Suprapubic skin (tissue), 4 donors: ENCODE measurements around the gene SAMM50. TPM values are rescaled to one million over a fixed set of nuclear protein-coding genes. Genes with fewer than 3 reads are reported as not detected.
A peak's percentile ranks its signal among the peaks of the same experiment; 100 is the strongest.

ENCODE experiments used
- DNase-seq, 2 donors: peaks; one replicate each; pipeline ENCODE4 v3.0.0-alpha.2; 2019; ENCODE audit warnings: low spot score in 2 of 2
- H3K27ac ChIP-seq: fragments of 200-600 bp; sonication (generic); one replicate; pipeline ENCODE4 v1.5.1; 2019
- H3K27me3 ChIP-seq: fragments of 200-600 bp; sonication (generic); one replicate; pipeline ENCODE4 v1.5.1; 2019
- H3K36me3 ChIP-seq: fragments of 200-600 bp; sonication (generic); one replicate; pipeline ENCODE4 v1.5.1; 2019
- H3K4me1 ChIP-seq: fragments of 200-600 bp; sonication (generic); one replicate; pipeline ENCODE4 v1.5.1; 2019
- H3K4me3 ChIP-seq: fragments of 200-600 bp; sonication (generic); one replicate; pipeline ENCODE4 v1.5.1; 2019; ENCODE audit warnings: mild to moderate bottlenecking
- H3K9me3 ChIP-seq: fragments of 200-600 bp; sonication (generic); one replicate; pipeline ENCODE4 v1.5.1; 2019
- EP300 ChIP-seq: sonication (generic); formaldehyde crosslinking; IDR thresholded peaks from one replicate; pipeline ENCODE4 v1.6.1; 2017; ENCODE audit warnings: antibody characterized with exemption
- POLR2A ChIP-seq, 2 donors: fragments of 450-650 bp; IDR thresholded peaks; one replicate each; pipeline ENCODE4 v1.6.1; 2017; ENCODE audit warnings: antibody characterized with exemption in 2 of 2, mild to moderate bottlenecking in 2 of 2, moderate library complexity in 2 of 2
- POLR2AphosphoS5 ChIP-seq, 3 donors: sonication (generic); formaldehyde crosslinking; IDR thresholded peaks; one replicate each; pipeline ENCODE4 v1.6.1; 2017; ENCODE audit warnings: antibody characterized with exemption in 3 of 3
- WGBS: methylation state at CpG from one replicate; pipeline ENCODE4 v1.1.5; 2018; 5-methylcytosine and 5-hydroxymethylcytosine counted together
- total RNA-seq, 4 donors: library from RNA; depleted of rRNA; stranded (reverse); fragments of >200 nt; gene quantifications; one replicate each; pipeline ENCODE4 v1.1.0, GENCODE V29; 2016
- TF ChIP-seq, protein P1 (sequence below), 2 donors: fragments of 200-600 bp in 1 of 2; fragments of 450-650 bp in 1 of 2; sonication (generic) in 1 of 2; IDR thresholded peaks; one replicate each; pipeline ENCODE4 v1.5.1; 2016 to 2019; ENCODE audit warnings: antibody characterized with exemption in 2 of 2, mild to moderate bottlenecking in 1 of 2, moderate library complexity in 1 of 2

SAMM50 gene
- total RNA-seq, 4 donors from 2014 or later = 32.1 to 41.1 (median 33.8) TPM

- Histone ChIP-seq H3K36me3 (no peaks in the 10 kb centered on the region), H3K4me3 (peak overlapping the region; percentile 80), H3K27ac (peak overlapping the region; percentile 80), H3K27me3 (peaks cover 4% of the 10 kb centered on the region), H3K4me1 (peaks cover 25% of the 10 kb centered on the region), H3K9me3 (no peaks in the 10 kb centered on the region)
- TF ChIP-seq, protein P1, sequence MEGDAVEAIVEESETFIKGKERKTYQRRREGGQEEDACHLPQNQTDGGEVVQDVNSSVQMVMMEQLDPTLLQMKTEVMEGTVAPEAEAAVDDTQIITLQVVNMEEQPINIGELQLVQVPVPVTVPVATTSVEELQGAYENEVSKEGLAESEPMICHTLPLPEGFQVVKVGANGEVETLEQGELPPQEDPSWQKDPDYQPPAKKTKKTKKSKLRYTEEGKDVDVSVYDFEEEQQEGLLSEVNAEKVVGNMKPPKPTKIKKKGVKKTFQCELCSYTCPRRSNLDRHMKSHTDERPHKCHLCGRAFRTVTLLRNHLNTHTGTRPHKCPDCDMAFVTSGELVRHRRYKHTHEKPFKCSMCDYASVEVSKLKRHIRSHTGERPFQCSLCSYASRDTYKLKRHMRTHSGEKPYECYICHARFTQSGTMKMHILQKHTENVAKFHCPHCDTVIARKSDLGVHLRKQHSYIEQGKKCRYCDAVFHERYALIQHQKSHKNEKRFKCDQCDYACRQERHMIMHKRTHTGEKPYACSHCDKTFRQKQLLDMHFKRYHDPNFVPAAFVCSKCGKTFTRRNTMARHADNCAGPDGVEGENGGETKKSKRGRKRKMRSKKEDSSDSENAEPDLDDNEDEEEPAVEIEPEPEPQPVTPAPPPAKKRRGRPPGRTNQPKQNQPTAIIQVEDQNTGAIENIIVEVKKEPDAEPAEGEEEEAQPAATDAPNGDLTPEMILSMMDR (IDR thresholded peaks at IDR 0.05) = no peak
- no peak for TF ChIP-seq EP300
- TF ChIP-seq POLR2A (IDR thresholded peaks at IDR 0.05) = no peak
- TF ChIP-seq POLR2AphosphoS5 (IDR thresholded peaks at IDR 0.05) = no peak
- 40% methylated on average over 17 of the region's 17 CpGs for WGBS
- no peak for DNase-seq
Measured at GRCh38 chr22:43955883-43956782, 891 bp downstream of the SAMM50 start.

GRCh38 chr22:43956805-43957463 lies 1.7 kb downstream of the SAMM50 start:
- peaks cover 25% of the 10 kb centered on the region for H3K4me1 ChIP-seq
- H3K4me3 ChIP-seq = peak overlapping the region; percentile 80
- TF ChIP-seq, protein P1 (IDR thresholded peaks at IDR 0.05) = no peak
- no peak for TF ChIP-seq POLR2A (IDR thresholded peaks at IDR 0.05)
- no peak for TF ChIP-seq EP300
- no peak for TF ChIP-seq POLR2AphosphoS5 (IDR thresholded peaks at IDR 0.05)
- peaks cover 4% of the 10 kb centered on the region for H3K27me3 ChIP-seq
- H3K36me3 ChIP-seq = no peaks in the 10 kb centered on the region
- no peak overlapping the region for H3K27ac ChIP-seq
- no peaks in the 10 kb centered on the region for H3K9me3 ChIP-seq
- 71% methylated on average over 9 of the region's 9 CpGs for WGBS
- no peak for DNase-seq

- 80% methylated on average over 11 of the region's 11 CpGs for WGBS
Measured at GRCh38 chr22:43957871-43958270, 2.6 kb downstream of the SAMM50 start.

GRCh38 chr22:43964314-43964857 lies 9.1 kb downstream of the SAMM50 start:
- 93% methylated on average over 10 of the region's 10 CpGs for WGBS
- Histone ChIP-seq H3K36me3 (peaks cover 59% of the 10 kb centered on the region), H3K9me3 (no peaks in the 10 kb centered on the region), H3K27me3 (no peaks in the 10 kb centered on the region), H3K4me1 (no peaks in the 10 kb centered on the region), H3K27ac (no peak overlapping the region), H3K4me3 (no peak overlapping the region)
- TF ChIP-seq POLR2A (IDR thresholded peaks at IDR 0.05) = no peak
- TF ChIP-seq, protein P1 (IDR thresholded peaks at IDR 0.05) = no peak
- TF ChIP-seq POLR2AphosphoS5 (IDR thresholded peaks at IDR 0.05) = no peak
- no peak for TF ChIP-seq EP300
- DNase-seq = peak in 1 of 2 donors; percentile 72

More at GRCh38 chr22:43957871-43958270, 2.6 kb downstream of the SAMM50 start:
- no peak for DNase-seq
- H3K36me3 ChIP-seq = no peaks in the 10 kb centered on the region
- H3K9me3 ChIP-seq = no peaks in the 10 kb centered on the region
- H3K4me3 ChIP-seq = no peak overlapping the region
- H3K27ac ChIP-seq = no peak overlapping the region
- H3K4me1 ChIP-seq = peaks cover 25% of the 10 kb centered on the region
- TF ChIP-seq POLR2AphosphoS5 (IDR thresholded peaks at IDR 0.05) = no peak
- TF ChIP-seq EP300 = no peak
- H3K27me3 ChIP-seq = no peaks in the 10 kb centered on the region

DNA sequence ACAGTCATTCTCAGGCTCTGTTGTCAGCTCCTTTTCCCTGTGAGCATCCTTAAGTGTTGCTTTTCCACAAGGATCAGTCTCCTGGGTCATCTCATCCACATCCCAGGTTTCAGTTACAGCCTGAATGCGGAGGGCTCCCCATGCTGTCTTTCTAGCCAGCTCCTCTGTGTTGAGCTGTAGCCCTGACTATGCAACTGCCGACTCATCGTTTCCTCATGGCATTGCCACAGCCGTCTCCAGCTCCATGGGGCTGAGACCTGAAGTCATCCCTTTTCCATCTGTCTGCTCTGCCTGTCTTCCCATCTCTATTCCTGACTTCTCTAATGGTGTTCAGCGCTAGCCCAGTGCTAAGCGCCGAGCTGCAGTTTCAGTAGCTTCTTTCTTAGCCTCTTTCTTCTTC lies 11.8 kb downstream of the SAMM50 start:
- H3K9me3 ChIP-seq = no peaks in the 10 kb centered on the region
- H3K36me3 ChIP-seq = peaks cover 79% of the 10 kb centered on the region
- DNase-seq = peak in 1 of 2 donors; percentile 28
- no peak overlapping the region for H3K27ac ChIP-seq
- no peaks in the 10 kb centered on the region for H3K27me3 ChIP-seq
- TF ChIP-seq POLR2AphosphoS5 (IDR thresholded peaks at IDR 0.05) (no peak), POLR2A (IDR thresholded peaks at IDR 0.05) (no peak), EP300 (no peak)
- TF ChIP-seq, protein P1 (IDR thresholded peaks at IDR 0.05) = no peak
- no peak overlapping the region for H3K4me3 ChIP-seq
- no peaks in the 10 kb centered on the region for H3K4me1 ChIP-seq
- WGBS = 93% methylated on average over 7 of the region's 7 CpGs
